H1 (cell line): Measurements from ENCODE around the gene TMEM54.

Experiments used
- POLR2A ChIP-seq, 2 experiments: IDR thresholded peaks; 1 replicate in 1 of 2; 2 replicates in 1 of 2; pipeline ENCODE4 v1.6.1; 2011; ENCODE audit warnings: low read depth in 2 of 2, low read length in 2 of 2, mild to moderate bottlenecking in 2 of 2; ENCODE audit errors: control extremely low read depth in 1 of 2
- TF ChIP-seq, protein P1 (sequence below), 3 experiments: IDR thresholded peaks; 1 replicate in 2 of 3; 2 replicates in 1 of 3; pipeline versions ENCODE4 v1.5.1 to v1.6.1; 2011; ENCODE audit warnings: low read length in 3 of 3, mild to moderate bottlenecking in 3 of 3, inconsistent platforms in 2 of 3, low read depth in 1 of 3, moderate library complexity in 1 of 3; ENCODE audit not compliant: insufficient read depth in 1 of 3; ENCODE audit errors: control extremely low read depth in 1 of 3

DNA sequence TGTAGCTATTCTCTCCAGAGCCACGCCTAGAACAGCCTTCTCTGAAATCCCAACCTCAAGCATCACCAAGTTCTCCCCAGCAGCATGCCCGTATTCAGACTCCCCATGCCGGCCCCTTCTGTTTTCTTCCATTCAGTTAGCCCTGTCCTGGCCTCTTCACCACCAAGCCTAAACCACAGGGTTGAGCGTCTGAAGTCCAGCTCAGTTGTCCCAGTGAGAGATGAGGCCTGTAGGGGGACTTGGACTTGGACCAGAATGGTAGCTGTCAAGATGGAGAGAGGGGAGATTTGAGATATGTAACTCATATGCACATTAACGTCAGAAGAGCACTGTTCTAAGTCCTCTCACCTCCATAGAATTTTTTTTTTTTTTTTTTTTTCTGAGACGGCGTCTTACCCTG lies 5.5 kb upstream of the TMEM54 start:
- TF ChIP-seq, protein P1, sequence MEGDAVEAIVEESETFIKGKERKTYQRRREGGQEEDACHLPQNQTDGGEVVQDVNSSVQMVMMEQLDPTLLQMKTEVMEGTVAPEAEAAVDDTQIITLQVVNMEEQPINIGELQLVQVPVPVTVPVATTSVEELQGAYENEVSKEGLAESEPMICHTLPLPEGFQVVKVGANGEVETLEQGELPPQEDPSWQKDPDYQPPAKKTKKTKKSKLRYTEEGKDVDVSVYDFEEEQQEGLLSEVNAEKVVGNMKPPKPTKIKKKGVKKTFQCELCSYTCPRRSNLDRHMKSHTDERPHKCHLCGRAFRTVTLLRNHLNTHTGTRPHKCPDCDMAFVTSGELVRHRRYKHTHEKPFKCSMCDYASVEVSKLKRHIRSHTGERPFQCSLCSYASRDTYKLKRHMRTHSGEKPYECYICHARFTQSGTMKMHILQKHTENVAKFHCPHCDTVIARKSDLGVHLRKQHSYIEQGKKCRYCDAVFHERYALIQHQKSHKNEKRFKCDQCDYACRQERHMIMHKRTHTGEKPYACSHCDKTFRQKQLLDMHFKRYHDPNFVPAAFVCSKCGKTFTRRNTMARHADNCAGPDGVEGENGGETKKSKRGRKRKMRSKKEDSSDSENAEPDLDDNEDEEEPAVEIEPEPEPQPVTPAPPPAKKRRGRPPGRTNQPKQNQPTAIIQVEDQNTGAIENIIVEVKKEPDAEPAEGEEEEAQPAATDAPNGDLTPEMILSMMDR (IDR thresholded peaks at IDR 0.05; ENCODE audit: control extremely low read depth in 1 of 3, insufficient read depth in 1 of 3, low read depth in 1 of 3, low read length in 3 of 3) = no peak
- no peak for TF ChIP-seq POLR2A (IDR thresholded peaks at IDR 0.05; ENCODE audit: control extremely low read depth in 1 of 2, low read depth in 2 of 2, low read length in 2 of 2)
